NCI-H774 (cell line): ENCODE results near the gene HNRNPUL1.

Experiments used
- DNase-seq: peaks from one replicate; lab custom pipeline; 2025; lab: John Stamatoyannopoulos, UW

Gene HNRNPUL1

GRCh38 chr19:41355035-41355434 lies 90.9 kb downstream of the HNRNPUL1 start:
- DNase-seq: no peak

GRCh38 chr19:41355802-41356201 lies 91.6 kb downstream of the HNRNPUL1 start:
- no peak for DNase-seq

GRCh38 chr19:41356984-41357739 lies 93.0 kb downstream of the HNRNPUL1 start:
- no peak for DNase-seq
